ENCODE measurements around the gene FOXD4.
"Not testable (repeated sequence)": the region's sequence is repeated elsewhere in the genome, so short reads cannot be mapped to it uniquely, and the experiment has no call there.

GRCh38 chr9:73900-74525 lies 44.2 kb downstream of the FOXD4 start:
- not testable (repeated sequence) for TF ChIP-seq CTCF, EZH2 (IDR thresholded peaks at IDR 0.05)
